B cell (primary cell): ENCODE results near the gene AP2M1.

Source experiments
- CTCF ChIP-seq: fragments of 200-600 bp; IDR thresholded peaks from one replicate; pipeline ENCODE4 v1.8.0; 2022; ENCODE audit warnings: antibody characterized with exemption, mild to moderate bottlenecking
- EZH2 ChIP-seq: IDR thresholded peaks from 2 replicates; pipeline ENCODE4 v1.6.1; 2012; ENCODE audit warnings: borderline replicate concordance, low read depth, mild to moderate bottlenecking, moderate library complexity, low read length; ENCODE audit not compliant: insufficient read depth, poor library complexity, severe bottlenecking

GRCh38 chr3:184165543-184165942 is 9.1 kb upstream of the AP2M1 start:
- TF ChIP-seq CTCF = no peak
- TF ChIP-seq EZH2 = no peak
